Activated CD8-positive, alpha-beta T cell treated with anti-CD3 and anti-CD28 coated beads, Interleukin-2, amount 10 ng/mL, durations not matched to agents 7 days and 5 days (primary cell): ENCODE measurements around the gene ABCA3. TPM values are rescaled to one million over a fixed set of nuclear protein-coding genes. Genes with fewer than 3 reads are reported as not detected.
"Not testable (repeated sequence)": the region's sequence is repeated elsewhere in the genome, so short reads cannot be mapped to it uniquely, and the experiment has no call there.

Experiments
- ATAC-seq: fragments of 150-1000 bp; cut with Tn5 transposase; one replicate; pipeline ENCODE4 v1.10.0; 2021; ENCODE audit warnings: moderate library complexity
- CTCF ChIA-PET: fragments of 350-600 bp; sonication (Branson Sonifier 250); formaldehyde crosslinking; loops from one replicate; lab custom pipeline; 2021; ENCODE audit warnings: antibody characterized with exemption; lab: Charles Lee
- POLR2A ChIA-PET: fragments of 350-600 bp; sonication (Branson Sonifier 250); formaldehyde crosslinking; loops from one replicate; lab custom pipeline; 2021; ENCODE audit warnings: antibody characterized with exemption; lab: Charles Lee
- DNase-seq: peaks from one replicate; pipeline ENCODE4 v3.0.0-alpha.2; 2020
- H3K27ac Mint-ChIP-seq: one replicate; pipeline ENCODE4 v1.8.0; 2021; ENCODE audit warnings: mild to moderate bottlenecking, mixed read lengths
- H3K27me3 Mint-ChIP-seq: one replicate; pipeline ENCODE4 v1.8.0; 2021; ENCODE audit warnings: low read depth, mixed read lengths
- H3K36me3 Mint-ChIP-seq: one replicate; pipeline ENCODE4 v1.8.0; 2021; ENCODE audit warnings: low read depth, mixed read lengths
- H3K4me1 Mint-ChIP-seq: one replicate; pipeline ENCODE4 v1.8.0; 2021; ENCODE audit warnings: low read depth, mixed read lengths
- H3K4me3 Mint-ChIP-seq: one replicate; pipeline ENCODE4 v1.8.0; 2021; ENCODE audit warnings: mild to moderate bottlenecking, mixed read lengths
- H3K9me3 Mint-ChIP-seq: one replicate; pipeline ENCODE4 v1.8.0; 2022; ENCODE audit warnings: mixed read lengths; ENCODE audit not compliant: insufficient read depth
- total RNA-seq, 2 experiments: library from RNA; stranded (reverse); gene quantifications; one replicate each; pipeline ENCODE4 v1.2.3, GENCODE V29; 2021

ABCA3 gene
- total RNA-seq, 2 experiments from 2014 or later = 6.3 to 6.8 TPM

GRCh38 chr16:2275476-2276367 lies 64.8 kb downstream of the ABCA3 start:
- Mint-ChIP-seq H3K27ac (no peak overlapping the region), H3K36me3 (no peaks in the 10 kb centered on the region), H3K4me3 (no peak overlapping the region), H3K4me1 (peaks cover 1% of the 10 kb centered on the region), H3K27me3 (no peaks in the 10 kb centered on the region), H3K9me3 (no peaks in the 10 kb centered on the region)
- DNase-seq = no peak
- ChIA-PET CTCF (no interaction called here), POLR2A (no interaction called here)
- no peak for ATAC-seq

- DNase-seq (no peak), ATAC-seq (no peak)
- CTCF ChIA-PET = no interaction called here
- Mint-ChIP-seq H3K4me3 (no peak overlapping the region), H3K36me3 (no peaks in the 10 kb centered on the region), H3K9me3 (no peaks in the 10 kb centered on the region), H3K4me1 (peaks cover 13% of the 10 kb centered on the region), H3K27ac (no peak overlapping the region), H3K27me3 (no peaks in the 10 kb centered on the region)
- POLR2A ChIA-PET = interaction anchor here (0.8 kb wide), 1 partner anchor 9 kb away, joined by 3 read pairs; no protein-coding TSS in a partner anchor
These were observed 66.6 kb downstream of the ABCA3 start for GRCh38 chr16:2273931-2274330.

GRCh38 chr16:2273484-2273883 lies 67.0 kb downstream of the ABCA3 start:
- peaks cover 15% of the 10 kb centered on the region for H3K4me1 Mint-ChIP-seq
- CTCF ChIA-PET = no interaction called here
- H3K27ac Mint-ChIP-seq = no peak overlapping the region
- H3K27me3 Mint-ChIP-seq = no peaks in the 10 kb centered on the region
- no peak for ATAC-seq
- no peak overlapping the region for H3K4me3 Mint-ChIP-seq
- H3K9me3 Mint-ChIP-seq = no peaks in the 10 kb centered on the region
- no peak for DNase-seq
- no peaks in the 10 kb centered on the region for H3K36me3 Mint-ChIP-seq
- POLR2A ChIA-PET = interaction anchor here (0.8 kb wide), 1 partner anchor 9 kb away, joined by 3 read pairs; no protein-coding TSS in a partner anchor

DNA sequence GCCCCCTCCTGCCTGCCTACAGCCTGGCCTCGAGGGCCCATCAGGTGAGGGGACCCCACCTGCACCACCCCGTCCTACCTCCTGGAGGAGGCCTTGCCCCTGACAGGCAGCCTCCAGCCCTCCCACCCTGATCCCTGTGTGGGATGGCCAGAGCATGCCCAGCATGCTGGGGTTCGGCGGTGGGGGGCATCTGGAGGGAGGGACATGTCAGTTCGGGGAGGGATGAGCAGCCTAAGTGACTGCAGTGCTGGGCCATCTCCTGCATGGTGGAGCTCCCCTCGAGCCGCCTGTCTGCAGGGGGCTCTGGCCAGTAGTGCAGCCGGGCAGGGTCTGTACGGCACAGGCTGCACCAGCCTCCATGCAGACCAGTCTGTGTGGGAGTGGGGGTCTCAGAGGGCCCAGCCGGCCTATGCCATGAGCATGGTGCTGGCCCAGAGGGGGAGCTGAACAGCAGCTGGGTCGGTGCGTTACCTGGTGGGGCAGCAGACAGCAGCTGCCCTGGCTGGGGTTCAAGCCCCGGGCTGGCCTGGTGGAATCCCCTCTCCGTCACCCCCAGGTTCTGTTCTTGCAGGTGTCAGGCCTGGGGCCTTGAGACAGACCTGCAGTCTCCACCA lies 68.6 kb downstream of the ABCA3 start:
- Mint-ChIP-seq H3K9me3 (no peaks in the 10 kb centered on the region), H3K4me3 (no peak overlapping the region), H3K36me3 (peaks cover 5% of the 10 kb centered on the region), H3K27me3 (no peaks in the 10 kb centered on the region), H3K27ac (no peak overlapping the region), H3K4me1 (peaks cover 16% of the 10 kb centered on the region)
- CTCF ChIA-PET = no interaction called here
- ATAC-seq (no peak), DNase-seq (no peak)
- POLR2A ChIA-PET = no interaction called here

DNA sequence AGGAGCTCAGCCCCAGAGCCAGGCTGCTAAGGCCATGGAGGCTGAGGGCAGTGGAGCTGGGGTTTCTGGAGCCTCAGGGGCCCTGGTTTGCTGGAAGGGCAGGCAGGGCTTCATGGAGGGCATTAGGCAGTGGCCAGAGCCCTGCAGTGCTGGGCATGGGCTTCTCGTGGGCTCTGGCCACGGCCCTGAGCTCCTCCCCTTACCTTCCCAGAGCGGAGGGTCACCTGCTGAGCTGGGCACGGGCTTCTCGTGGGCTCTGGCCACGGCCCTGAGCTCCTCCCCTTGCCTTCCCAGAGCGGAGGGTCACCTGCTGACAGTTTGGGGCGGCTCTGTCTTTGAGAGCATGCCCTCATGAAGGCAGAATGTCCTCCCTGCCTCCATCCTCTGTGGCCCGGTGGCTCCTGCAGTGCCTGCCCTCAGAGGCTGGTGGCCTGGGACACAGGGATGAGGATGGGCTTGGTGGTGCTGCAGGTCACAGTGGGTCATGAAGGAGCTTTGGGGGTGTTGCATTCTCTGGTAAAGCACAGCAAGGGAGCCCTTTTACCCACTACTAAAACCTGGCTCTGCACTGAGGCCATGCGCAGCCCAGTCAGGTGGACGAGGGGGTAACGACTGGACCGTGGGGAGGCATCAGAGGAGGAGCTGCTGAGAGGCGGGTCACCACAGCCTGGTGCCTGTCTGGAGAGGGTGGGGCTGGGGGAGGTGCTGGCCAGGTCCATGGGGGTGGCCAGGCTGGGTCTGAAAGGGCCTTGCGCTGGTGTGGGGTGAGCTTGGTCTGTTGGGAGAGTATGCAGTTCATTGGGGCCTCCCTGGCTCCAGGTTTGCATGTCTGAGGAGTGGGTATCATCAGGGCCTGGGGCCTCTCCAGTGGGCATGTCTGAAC lies 69.7 kb downstream of the ABCA3 start:
- Mint-ChIP-seq H3K36me3 (peaks cover 16% of the 10 kb centered on the region), H3K4me1 (peaks cover 27% of the 10 kb centered on the region), H3K9me3 (no peaks in the 10 kb centered on the region), H3K27me3 (no peaks in the 10 kb centered on the region), H3K27ac (no peak overlapping the region), H3K4me3 (no peak overlapping the region)
- CTCF ChIA-PET = interaction anchor here (1.9 kb wide), 1 partner anchor 8 kb away, joined by 4 read pairs; no protein-coding TSS in a partner anchor
- DNase-seq (no peak), ATAC-seq (no peak)
- POLR2A ChIA-PET = no interaction called here

GRCh38 chr16:2270070-2270462 lies 70.5 kb downstream of the ABCA3 start:
- ChIA-PET POLR2A (no interaction called here), CTCF (interaction anchor here (1.8 to 1.9 kb wide), 2 partner anchors 9 to 160 kb away, joined by 4 to 6 read pairs; partner anchors contain the start of gene CCNF)
- H3K27me3 Mint-ChIP-seq = no peaks in the 10 kb centered on the region
- H3K9me3 Mint-ChIP-seq = no peaks in the 10 kb centered on the region
- peaks cover 34% of the 10 kb centered on the region for H3K4me1 Mint-ChIP-seq
- ATAC-seq = no peak
- no peak overlapping the region for H3K27ac Mint-ChIP-seq
- peak overlapping the region; percentile 93 for H3K4me3 Mint-ChIP-seq
- no peak for DNase-seq
- peaks cover 19% of the 10 kb centered on the region for H3K36me3 Mint-ChIP-seq

GRCh38 chr16:2267913-2268666 lies 72.4 kb downstream of the ABCA3 start, which contains the start of gene RNPS1:
TSS of gene RNPS1 (minus strand) at chr16:2268126. CDS start at chr16:2264643, 3,483 bp downstream.
- no peaks in the 10 kb centered on the region for H3K27me3 Mint-ChIP-seq
- ATAC-seq (peak; percentile 90), DNase-seq (peak; percentile 96)
- H3K4me1 Mint-ChIP-seq = peaks cover 44% of the 10 kb centered on the region
- H3K9me3 Mint-ChIP-seq = no peaks in the 10 kb centered on the region
- H3K27ac Mint-ChIP-seq = peak within 1 kb of the TSS; percentile 98
- ChIA-PET POLR2A (interaction anchor here (0.8 to 1.6 kb wide), 5 partner anchors 10 to 113 kb away, joined by 3 to 15 read pairs (median 3); partner anchors contain the start of genes ECI1 and TRAF7), CTCF (interaction anchor here (0.8 kb wide), 1 partner anchor 17 kb away, joined by 3 read pairs; the partner anchor contains the start of gene ECI1)
- H3K4me3 Mint-ChIP-seq = peak within 1 kb of the TSS; percentile 93
- H3K36me3 Mint-ChIP-seq = peaks cover 35% of the 10 kb centered on the region

DNA sequence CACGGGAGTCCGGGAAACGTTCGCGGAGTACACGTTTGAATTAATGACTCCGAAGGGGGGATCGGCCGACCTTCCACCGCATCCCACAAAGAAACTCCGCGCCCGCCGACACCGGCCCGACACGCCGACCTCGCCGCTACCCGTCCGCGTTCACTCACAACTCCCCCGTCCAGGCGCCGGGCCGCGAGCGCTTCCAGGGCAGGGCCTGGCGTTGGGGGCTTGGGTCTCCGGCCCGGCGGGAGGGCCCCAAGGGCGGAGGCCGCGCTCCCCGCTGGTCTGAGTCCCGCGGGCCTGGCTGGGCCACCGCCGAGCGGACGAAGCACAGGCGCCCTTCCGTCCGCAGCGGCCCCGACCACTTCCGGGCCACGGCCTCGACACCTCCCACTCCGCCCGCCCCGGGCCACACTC lies 73.0 kb downstream of the ABCA3 start:
- Mint-ChIP-seq H3K27ac (peak overlapping the region; percentile 98), H3K36me3 (peaks cover 41% of the 10 kb centered on the region), H3K4me3 (peak overlapping the region; percentile 93), H3K4me1 (peaks cover 47% of the 10 kb centered on the region)
- DNase-seq, CTCF ChIA-PET, H3K9me3 Mint-ChIP-seq, H3K27me3 Mint-ChIP-seq: not testable (repeated sequence)
- ATAC-seq = peak; percentile 62
- POLR2A ChIA-PET = interaction anchor here (1.2 kb wide), 1 partner anchor 11 kb away, joined by 3 read pairs; no protein-coding TSS in a partner anchor

DNA sequence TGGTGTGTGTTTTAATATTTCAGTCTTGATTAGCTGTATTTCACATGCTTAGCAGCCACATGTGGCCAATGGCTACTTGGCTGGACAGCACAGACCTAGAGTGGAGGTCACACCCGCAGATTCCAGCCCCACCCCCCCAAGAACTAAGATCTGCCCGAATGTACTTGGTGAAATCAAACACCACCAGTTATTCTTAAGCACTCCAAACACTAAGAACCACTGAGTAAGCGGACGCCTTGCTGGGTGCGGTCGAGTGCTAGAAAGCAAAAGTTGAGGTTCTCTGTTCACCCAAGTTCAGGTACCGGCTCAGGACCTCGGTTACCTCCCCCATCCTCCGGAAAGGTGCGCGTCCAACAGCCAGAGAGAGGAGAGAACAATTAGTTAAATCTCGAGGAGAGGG lies 73.6 kb downstream of the ABCA3 start:
- not testable (repeated sequence) for ATAC-seq, H3K27me3 Mint-ChIP-seq, H3K9me3 Mint-ChIP-seq
- Mint-ChIP-seq H3K4me3 (peak overlapping the region; percentile 93), H3K4me1 (peaks cover 47% of the 10 kb centered on the region), H3K36me3 (peaks cover 47% of the 10 kb centered on the region), H3K27ac (peak overlapping the region; percentile 86)
- DNase-seq = peak; percentile 49
- ChIA-PET CTCF (interaction anchor here (2.8 kb wide), 1 partner anchor 15 kb away, joined by 13 read pairs; the partner anchor contains the start of gene ECI1), POLR2A (interaction anchor here (1.2 to 1.8 kb wide), 2 partner anchors 10 to 15 kb away, joined by 3 to 5 read pairs; partner anchors contain the start of gene ECI1)

- not testable (repeated sequence) for H3K9me3 Mint-ChIP-seq, H3K27ac Mint-ChIP-seq, H3K27me3 Mint-ChIP-seq, H3K4me3 Mint-ChIP-seq, ATAC-seq, DNase-seq
- Mint-ChIP-seq H3K36me3 (peaks cover 74% of the 10 kb centered on the region), H3K4me1 (peaks cover 35% of the 10 kb centered on the region)
- POLR2A ChIA-PET = interaction anchor here (0.7 to 2.0 kb wide), 3 partner anchors 11 to 121 kb away, joined by 3 to 14 read pairs (median 4); partner anchors contain the start of gene ECI1
- CTCF ChIA-PET = interaction anchor here (1.1 to 3.1 kb wide), 2 partner anchors 11 to 240 kb away, joined by 3 to 9 read pairs; partner anchors contain the start of gene ECI1
These were observed 77.5 kb downstream of the ABCA3 start for GRCh38 chr16:2263026-2263425.
